ENCODE data around the gene KRT31.

DNA sequence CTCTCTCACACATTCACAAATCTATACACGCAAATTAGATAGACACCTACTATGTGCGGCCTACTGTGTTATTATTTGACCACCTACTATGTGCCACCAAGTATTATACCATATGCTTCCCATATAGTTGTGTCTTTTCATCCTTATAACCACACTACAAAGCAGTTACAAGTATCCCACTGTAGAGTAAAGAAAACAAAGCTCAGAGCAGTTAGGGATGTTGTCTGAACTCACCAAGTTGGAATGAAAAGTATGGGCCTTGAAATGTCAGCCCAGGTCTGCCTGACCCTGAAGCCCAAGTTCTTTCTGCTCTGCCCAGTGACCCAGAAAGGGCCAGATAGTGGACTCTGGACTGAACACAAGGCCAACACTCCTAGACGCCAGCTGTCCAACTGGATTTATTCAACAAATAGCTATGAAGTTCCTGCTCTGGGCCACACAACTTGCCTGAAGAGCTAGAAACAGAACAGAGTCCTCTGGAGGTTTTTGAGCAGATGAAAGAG lies 18.5 kb upstream of the KRT31 start:
- TF ChIP-seq, protein P1, sequence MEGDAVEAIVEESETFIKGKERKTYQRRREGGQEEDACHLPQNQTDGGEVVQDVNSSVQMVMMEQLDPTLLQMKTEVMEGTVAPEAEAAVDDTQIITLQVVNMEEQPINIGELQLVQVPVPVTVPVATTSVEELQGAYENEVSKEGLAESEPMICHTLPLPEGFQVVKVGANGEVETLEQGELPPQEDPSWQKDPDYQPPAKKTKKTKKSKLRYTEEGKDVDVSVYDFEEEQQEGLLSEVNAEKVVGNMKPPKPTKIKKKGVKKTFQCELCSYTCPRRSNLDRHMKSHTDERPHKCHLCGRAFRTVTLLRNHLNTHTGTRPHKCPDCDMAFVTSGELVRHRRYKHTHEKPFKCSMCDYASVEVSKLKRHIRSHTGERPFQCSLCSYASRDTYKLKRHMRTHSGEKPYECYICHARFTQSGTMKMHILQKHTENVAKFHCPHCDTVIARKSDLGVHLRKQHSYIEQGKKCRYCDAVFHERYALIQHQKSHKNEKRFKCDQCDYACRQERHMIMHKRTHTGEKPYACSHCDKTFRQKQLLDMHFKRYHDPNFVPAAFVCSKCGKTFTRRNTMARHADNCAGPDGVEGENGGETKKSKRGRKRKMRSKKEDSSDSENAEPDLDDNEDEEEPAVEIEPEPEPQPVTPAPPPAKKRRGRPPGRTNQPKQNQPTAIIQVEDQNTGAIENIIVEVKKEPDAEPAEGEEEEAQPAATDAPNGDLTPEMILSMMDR (IDR thresholded peaks at IDR 0.05) = no peak
- TF ChIP-seq EZH2 (IDR thresholded peaks at IDR 0.05; ENCODE audit: borderline replicate concordance, insufficient read depth, low read depth, low read length, poor library complexity, severe bottlenecking) = no peak

Data from B cell (primary cell).